CD4-positive, alpha-beta T cell treated with Interferon alpha-2 for 1 hour (primary cell): ENCODE measurements around the gene TMEM59.
"Not testable (repeated sequence)": the region's sequence is repeated elsewhere in the genome, so short reads cannot be mapped to it uniquely, and the experiment has no call there.

ENCODE experiments used
- DNase-seq, 2 donors: peaks; one replicate each; pipeline ENCODE4 v3.0.0-alpha.2; 2020 to 2022

The TMEM59 gene

DNA sequence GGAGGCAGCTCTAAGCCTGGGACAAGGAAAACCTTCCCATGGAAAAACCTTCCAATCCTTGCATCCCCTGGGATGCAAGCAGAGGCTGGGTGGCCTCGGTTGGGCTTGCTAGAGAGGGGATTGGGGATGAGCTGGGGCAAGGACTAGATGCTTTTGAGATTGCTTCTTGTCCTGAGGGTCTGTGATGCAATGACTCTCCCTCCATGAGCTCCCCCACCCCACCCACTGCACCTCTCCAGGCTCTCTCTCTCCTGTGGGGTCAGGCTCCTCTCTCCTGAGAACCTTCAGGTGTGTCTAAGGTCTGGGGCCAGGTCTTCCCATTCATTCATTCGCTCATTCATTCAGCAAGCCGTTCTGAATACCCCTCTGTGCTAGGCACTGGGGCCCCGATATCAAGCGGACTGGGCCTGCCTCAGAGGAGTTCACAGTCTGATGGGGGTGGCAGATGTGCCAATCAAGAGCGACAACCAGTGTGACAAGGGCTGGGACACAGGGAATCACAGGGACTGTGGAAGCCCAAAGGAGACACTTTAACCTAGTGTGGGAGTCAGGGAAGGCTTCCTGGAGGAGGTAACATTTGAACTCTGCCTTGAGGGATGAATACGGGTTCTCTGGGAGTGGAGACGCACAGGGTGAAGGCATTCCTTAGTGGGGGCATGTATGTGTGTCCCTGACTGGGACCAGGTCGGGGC lies 41.5 kb downstream of the TMEM59 start:
- no peak for DNase-seq

DNA sequence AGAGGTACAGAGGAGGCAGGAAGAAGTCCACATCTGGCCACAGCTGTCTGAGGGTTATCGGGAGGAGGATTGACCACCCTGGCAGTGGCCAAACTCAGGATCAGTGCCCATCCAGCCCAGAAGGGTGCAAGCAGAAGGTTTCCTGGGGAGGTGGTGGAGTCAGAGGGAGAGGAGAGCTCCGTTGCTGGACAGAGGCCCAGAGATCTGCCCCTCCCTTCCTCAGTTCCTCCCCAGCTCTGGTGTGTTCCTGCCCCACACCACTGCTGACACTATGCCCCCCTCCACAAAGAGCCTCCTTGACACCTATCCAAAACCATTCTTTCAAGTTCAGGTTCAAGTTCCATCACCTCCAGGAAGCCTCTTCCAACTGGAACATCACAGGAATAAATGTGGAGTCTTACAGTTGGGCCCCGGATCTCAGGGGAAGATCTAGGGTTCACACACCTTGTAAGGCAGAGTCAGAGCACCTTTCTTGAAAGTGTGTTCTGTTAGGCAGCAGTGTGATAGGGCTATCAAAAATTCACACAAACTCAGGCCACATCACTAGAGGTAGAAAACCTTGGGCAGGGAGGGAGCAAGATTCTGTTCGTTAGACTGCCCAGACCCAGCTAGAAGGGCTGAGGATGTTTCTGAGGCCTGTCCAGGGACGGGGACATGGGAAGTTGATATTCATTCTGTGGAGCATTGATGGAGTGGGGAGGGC lies 42.4 kb downstream of the TMEM59 start:
- DNase-seq, result no peak

DNA sequence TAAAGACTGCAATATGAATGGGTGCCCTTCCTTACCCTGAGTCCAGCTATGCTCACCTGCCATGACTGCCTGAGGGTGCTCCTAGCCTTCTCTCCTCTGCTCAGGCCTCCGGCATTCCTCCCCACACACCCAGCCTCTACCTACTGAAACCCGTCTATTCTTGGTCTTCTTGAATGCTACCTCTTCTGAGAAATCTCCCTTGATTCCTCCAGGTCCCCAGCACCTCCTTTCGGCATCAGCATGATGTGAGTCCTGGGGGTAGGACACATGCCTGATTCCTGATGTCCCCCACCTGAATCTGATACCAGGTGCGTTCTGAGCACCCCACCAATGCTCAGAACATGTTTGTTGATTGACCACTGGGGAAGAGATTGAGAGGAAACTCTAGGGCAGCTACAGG lies 43.6 kb downstream of the TMEM59 start:
- DNase-seq, result no peak

DNA sequence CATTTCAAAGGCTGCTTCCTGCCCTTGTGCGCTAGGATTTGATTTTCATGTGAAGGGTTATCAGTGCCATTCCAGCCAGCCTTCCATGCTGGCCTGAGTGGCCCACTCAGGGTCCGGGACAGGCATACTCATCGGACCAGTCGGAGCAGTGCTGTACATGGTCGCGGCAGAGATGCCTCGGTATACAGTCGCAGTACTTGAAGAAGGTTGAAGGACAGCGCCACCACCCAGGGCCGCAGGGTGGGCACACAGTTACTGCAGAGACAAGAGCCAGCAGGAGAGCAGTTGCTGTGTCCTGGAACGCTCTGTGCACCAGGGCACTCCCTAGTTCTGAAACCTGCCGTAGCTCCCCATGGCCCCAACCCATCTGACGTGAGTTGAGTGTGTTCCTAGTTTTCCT lies 44.1 kb downstream of the TMEM59 start:
- no peak for DNase-seq

DNA sequence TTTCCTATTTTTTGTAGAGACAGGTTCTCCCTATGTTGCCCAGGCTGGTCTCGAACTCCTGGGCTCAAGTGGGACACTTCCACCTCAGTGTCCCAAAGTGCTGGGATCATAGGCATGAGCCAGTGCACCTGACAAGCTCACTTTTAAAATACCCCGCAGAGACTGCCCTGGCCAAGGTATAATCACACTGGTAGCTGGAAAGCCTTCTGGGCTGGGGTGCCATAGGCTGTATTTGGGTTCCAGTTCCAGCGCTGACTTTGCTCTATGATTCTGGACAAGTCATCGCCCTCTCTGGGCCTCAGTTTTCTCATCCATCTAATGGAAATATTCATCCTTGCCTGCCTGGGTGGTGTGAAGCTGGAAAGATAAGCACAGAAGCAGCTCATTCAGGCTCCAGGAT lies 45.4 kb downstream of the TMEM59 start:
- no peak for DNase-seq

DNA sequence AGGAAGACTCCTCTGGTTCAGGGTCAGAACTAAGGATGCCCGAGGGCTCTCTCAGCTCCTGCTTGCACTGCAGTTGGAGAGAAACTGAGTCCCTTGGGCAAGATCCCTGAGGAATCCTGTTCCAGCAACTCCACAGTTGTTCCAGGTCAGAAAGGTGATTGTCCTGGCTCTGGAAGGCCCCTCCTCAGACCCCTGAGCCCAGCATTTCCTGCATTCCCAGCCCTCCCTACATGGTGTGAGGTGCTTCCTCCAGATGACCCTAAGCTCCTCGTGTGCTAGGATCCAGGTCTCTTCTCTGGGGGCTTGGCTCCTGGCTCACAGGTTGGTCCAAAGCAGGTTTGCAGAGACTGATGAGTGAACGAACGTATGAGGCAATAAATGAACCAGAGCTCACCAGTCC lies 46.5 kb downstream of the TMEM59 start:
- no peak for DNase-seq

DNA sequence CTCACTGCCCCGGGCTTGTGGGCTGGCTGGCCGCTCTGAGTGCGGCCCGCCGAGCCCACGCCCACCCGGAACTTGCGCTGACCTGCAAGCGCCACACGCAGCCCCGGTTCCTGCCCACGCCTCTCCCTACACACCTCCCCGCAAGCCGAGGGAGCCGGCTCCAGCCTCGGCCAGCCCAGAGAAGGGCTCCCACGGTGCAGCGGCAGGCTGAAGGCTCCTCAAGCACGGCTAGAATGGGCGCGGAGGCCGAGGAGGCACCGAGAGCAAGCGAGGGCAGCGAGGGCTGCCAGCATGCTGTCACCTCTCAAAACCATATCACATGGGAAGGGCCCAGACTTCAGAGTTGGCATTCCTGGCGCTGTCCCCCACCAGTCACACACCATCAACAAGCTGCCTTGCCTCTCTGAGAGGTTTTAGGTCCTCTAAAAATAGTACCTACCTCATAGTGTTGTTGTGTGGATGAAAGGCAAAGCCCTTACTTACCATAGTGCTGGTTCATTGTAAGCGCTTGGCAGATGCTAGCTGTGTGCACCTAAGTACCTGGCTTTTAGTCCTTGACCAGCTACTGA lies 48.4 kb downstream of the TMEM59 start:
- no peak for DNase-seq

DNA sequence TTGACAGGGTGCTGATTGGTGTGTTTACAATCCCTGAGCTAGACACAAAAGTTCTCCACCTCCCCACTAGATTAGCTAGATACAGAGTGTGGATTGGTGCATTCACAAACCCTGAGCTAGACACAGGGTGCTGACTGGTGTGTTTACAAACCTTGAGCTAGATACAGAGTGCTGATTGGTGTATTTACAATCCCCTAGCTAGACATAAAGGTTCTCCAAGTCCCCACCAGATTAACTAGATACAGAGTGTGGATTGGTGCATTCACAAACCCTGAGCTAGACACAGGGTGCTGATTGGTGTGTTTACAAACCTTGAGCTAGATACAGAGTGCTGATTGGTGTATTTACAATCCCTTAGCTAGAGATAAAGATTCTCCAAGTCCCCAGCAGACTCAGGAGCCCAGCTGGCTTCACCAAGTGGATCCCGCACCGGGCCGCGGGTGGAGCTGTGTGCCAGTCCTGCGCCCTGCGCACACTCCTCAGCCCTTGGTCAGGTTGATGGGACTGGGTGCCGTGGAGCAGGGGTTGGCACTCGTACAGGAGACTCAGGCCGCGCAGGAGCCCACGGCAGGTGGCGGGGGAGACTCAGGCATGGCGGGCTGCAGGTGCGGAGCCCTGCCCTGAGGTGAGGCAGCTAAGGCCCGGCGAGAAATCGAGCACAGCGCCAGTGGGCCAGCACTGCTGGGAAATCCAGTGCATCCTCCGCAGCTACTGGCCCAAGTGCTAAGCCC lies 49.1 kb downstream of the TMEM59 start:
- DNase-seq, result not testable (repeated sequence)

DNA sequence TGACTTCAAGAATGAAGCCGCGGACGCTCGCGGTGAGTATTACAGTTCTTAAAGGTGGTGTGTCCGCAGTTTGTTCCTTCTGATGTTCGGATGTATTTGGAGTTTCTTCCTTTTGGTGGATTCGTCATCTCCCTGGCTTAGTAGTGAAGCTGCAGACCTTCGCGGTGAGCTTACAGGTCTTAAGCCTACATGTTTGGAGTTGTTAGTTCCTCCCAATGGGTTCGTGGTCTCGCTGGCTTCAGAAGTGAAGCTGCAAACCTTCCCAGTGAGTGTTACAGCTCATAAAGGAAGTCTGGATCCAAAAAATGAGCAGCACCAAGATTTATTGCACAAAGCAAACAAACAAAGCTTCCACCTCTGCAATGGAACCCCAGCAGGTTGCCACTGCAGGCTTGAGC lies 49.8 kb downstream of the TMEM59 start:
- no peak for DNase-seq

DNA sequence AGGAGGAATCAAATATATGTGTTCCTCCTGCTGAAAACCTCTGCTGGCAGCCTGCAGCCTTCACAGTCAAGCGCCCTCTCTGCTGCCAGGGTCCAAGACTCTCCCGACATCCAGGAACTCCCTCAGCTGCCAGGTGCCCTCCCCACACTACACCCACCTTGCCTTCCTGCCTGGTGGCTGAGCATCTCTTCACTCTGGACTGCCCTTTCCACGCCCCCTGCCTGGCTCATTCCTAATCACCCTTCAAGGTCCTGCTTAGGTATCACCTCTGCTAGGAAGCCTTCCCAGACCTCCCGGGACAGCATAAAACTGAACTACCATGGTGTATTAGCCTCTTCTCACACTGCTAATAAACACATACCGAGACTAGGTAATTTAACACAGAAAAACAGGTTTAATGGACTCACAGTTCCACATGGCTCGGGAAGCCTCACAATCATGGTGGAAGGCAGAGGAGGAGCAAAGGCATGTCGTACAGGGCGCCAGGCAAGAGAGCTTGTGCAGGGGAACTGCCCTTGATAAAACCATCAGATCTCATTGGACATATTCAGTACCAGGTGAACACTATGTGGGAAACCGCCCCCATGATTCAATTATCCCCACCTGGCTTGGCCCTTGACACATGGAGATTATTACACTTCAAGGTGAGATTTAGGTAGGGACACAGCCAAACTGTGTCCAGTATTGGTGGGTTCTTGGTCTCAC lies 50.3 kb downstream of the TMEM59 start:
- DNase-seq, result no peak

DNA sequence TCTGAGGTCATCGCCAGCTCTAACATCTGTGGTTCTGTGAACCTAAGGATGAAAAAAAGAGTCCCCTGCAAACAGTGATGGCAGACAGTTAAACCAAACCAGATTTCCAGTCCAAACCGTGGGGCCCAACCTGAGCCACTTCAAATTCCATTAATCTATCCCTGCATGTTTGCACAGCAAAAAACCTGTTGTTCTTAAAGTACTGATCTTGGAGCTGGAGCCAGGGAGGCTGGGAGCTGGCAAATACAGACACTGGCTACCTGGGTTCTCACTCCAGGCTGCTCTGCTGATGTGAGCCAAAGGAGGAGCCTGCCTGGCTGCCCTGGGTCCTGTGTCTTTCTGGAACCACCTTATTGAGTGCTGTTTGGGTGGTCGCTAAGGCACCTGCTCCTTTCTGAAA lies 51.4 kb downstream of the TMEM59 start:
- DNase-seq, result no peak

DNA sequence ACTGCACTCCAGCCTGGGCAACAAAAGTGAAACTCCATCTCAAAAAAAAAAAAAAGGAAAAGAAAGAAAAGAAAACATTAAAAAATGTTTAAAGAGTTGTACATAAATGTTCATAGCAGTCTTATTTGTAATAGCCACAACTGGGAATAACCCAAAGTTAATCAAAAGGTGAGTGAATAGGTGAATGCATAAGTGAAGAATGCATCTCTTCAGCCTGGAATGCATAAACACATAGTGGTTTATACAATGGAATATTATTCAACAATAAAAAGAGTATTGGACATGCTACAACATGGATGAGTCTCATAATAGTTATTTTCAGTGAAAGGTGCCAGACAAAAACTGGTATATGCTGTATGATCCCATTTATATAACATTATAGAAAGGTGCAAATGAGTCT lies 53.1 kb downstream of the TMEM59 start:
- DNase-seq, result no peak

DNA sequence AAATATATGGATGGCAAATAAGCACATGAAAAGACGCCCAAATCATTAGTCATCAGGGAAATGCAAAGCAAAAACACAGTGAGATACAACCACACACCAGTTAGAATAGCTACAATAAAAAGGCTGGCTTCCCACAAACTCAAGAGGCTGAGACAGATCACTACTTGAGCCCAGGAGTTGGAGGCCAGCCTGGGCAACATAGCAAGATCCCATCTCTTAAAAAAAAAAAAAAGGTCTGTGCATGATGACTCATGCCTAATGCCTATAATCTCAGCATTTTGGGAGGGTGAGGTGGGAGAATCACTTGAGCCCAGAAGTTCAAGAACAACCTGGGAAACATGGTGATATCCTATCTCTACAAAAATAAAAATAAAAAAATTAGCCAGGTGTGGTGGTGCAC lies 54.8 kb downstream of the TMEM59 start:
- no peak for DNase-seq

DNA sequence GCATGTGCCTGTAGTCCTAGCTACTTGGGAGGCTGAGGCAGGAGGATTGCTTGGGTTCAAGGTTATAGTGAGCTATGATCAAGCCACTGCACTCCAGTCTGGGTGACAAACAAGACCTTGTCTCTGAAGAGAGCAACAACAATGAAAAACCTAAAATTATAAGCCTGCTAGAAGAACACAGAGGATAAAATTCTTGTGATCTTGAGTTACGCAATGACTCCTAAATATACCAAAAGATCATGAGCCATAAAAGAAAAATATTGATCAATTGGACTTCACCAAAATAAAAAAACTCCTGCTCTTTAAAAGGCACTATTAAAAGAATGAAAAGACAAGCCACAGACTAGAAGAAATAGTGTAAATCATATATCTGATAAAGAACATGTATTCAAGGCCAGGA lies 57.3 kb downstream of the TMEM59 start:
- no peak for DNase-seq

DNA sequence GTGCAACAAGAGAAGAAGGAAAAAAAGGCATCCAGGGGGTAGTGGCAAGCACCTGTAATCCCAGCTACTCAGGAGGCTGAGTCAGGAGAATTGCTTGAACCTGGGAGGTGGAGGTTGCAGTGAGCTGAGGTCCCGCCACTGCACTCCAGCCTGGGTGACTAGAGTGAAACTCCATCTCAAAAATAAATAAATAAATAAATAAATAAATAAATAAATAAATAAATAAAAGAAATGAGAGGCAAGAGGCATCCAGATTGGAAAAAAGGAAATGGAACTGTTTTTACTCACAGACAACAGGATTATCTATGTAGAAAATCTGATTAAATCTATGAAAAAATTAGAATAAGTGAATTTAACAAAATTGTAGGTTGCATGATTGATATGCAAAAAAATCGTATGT lies 58.5 kb downstream of the TMEM59 start:
- not testable (repeated sequence) for DNase-seq

DNA sequence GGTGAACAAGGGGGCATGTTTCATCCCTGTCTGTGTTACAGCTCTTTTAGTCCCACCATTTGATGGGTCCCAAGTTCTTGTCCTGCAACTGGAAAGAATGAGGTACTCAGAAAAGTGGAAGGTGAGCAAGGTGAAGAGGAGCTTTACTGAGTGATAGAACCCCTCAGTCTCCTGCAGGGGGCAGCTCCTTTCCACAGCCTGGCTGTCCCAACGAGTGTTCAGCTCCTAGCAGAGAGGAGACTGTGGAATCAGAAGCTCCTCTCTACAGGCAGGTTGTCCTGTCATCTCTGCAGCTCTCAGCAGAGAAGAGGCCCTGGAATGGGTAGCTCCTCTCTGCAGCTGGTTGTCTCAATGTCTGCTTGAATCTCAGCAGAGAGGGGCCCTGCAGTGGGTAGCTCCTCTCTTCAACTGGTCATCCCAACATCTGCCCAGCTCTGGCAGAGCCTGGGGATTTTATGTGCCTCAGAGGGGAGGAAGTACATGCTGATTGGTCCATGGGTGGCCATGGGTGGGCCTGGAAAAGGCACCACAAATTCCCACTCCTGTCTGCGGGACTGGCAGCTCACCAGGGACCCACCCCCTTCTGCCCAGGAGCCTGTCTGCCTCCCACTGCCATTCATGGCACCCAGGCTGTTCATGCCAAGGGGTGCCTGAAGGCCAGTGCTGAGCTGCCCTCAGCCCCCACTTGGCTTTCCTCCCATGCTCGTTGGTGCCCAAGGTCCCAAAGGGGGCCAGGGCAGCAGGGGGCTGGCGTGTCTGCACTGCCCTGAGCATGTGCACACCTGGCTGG lies 60.7 kb downstream of the TMEM59 start:
- no peak for DNase-seq

DNA sequence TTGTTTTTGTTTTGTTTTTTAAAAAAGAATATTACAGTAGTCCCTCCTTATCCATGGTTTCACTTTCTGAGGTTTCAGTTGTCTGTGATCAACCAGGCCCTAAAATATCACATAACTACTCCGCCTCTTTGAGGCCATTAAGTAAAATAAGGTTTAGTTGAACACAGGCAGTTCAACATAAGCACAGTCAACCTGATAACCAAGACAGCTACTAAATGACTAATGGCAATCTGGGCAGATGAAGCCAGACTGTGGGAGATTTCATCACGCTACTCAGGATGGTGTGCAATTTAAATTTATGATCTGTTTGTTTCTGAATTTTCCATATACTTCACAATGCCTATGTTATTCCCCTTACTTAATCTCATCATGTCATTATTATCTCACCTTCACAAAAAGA lies 65.1 kb downstream of the TMEM59 start:
- DNase-seq, result no peak

DNA sequence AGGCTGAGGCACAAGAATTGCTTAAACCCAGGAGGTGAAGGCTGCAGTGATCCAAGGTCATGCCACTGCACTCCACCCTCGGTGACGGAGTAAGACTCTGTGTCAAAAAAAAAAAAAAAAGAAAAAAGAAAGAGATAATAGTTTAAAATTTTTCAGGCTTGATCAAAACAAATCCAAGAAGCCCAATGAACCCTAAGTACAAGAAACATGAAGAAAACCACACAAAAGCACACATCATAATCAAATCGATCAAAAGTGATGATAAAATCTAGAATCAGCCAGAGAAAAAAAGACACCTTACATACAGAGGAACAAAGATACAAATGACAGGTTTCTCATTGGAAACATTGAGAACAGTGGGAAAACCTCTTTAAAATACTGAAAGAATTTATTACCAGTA lies 66.5 kb downstream of the TMEM59 start:
- DNase-seq, result no peak

DNA sequence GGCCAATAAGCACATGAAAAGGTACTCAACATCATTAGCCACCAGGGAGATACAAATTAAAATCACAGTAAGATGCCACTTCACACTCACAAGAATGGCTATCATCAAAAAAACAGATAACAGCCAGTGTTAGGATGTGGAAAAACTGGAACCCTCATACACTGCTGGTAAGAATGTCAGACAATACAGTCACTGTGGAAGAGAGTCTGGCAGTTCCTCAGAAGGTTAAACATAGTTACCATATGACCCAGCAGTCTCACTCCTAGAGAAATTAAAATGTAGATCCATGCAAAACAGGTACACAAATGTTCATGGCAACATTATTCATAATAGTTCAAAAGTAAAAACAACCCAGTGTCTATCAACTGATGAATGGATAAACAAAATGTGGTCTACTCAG lies 68.3 kb downstream of the TMEM59 start:
- DNase-seq, result no peak

DNA sequence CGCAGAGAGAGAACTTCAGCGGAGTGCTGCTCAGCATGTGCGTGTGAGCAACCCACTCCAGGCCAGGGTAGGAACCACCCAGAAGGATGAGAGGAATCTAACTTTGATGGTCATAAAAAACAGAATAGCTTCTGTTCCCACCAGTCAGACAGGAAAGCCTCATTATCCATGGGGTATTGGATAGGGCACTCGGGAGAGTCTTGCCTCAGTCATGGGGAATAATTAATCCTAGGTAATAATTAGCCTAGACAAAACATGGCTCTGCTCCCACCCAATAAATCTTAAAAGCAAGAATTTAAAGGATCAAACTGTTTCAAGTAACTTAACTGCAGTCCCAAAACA lies 70.3 kb downstream of the TMEM59 start:
- DNase-seq, result no peak

DNA sequence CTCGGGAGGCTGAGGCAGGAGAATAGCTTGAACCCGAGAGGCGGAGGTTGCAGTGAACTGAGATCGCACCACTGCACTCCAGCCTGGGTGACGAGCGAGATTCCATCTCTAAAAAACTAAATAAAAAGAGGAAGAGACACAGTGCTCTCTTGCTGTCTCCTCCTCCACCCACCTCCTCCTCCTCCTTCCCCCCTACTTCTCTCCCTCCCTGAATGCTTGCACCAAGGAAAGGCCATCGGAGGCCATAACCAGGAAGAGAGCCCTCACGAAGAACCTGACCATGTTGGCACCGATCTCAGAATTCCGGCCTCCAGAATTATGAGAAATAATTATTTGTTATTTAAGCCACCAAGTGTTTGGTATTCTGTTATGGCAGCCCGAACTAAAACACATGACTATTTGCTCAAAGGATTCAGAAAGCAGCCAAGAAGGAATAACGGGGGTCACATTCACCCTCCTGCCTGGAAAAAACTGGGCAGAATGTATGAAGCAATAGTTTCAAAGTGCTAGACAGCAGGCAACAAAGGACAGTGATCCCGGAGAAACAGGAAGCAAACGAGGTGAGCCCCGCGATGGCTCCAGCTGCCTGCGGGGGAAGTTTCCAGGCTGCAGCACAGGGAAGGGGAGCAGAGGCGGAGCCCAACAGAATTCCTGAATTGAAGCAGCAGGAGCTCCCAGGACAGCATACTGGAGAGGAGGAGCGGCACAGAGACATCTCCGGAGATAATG lies 70.8 kb downstream of the TMEM59 start:
- no peak for DNase-seq

DNA sequence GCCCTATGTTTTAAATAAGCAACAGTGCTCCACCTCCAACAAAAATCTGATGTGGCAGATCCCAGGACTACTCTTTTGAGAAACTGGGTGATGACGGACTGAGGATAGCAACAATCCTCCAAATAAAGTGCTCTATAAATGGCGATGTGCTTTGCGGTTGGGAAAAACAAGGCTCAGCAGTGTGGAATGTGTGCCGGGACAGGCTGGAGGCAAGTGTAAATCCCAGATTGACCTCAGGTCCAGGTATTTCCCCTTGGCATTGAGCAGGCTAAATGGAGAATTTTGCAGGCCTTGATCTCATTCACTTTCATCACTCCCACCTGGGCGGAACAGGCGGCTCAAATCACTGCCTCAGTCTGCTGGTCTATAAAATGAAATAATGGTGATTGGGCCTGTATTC lies 71.8 kb downstream of the TMEM59 start:
- no peak for DNase-seq
